CD1c-positive myeloid dendritic cell (primary cell): Measurements from ENCODE around the gene GPR158.
A peak's percentile ranks its signal among the peaks of the same experiment; 100 is the strongest.
"Not testable (repeated sequence)": the region's sequence is repeated elsewhere in the genome, so short reads cannot be mapped to it uniquely, and the experiment has no call there.

ENCODE experiments used
- DNase-seq: peaks from one replicate; pipeline ENCODE4 v3.0.0-alpha.2; 2016; ENCODE audit errors: extremely low spot score

Gene GPR158, protein sequence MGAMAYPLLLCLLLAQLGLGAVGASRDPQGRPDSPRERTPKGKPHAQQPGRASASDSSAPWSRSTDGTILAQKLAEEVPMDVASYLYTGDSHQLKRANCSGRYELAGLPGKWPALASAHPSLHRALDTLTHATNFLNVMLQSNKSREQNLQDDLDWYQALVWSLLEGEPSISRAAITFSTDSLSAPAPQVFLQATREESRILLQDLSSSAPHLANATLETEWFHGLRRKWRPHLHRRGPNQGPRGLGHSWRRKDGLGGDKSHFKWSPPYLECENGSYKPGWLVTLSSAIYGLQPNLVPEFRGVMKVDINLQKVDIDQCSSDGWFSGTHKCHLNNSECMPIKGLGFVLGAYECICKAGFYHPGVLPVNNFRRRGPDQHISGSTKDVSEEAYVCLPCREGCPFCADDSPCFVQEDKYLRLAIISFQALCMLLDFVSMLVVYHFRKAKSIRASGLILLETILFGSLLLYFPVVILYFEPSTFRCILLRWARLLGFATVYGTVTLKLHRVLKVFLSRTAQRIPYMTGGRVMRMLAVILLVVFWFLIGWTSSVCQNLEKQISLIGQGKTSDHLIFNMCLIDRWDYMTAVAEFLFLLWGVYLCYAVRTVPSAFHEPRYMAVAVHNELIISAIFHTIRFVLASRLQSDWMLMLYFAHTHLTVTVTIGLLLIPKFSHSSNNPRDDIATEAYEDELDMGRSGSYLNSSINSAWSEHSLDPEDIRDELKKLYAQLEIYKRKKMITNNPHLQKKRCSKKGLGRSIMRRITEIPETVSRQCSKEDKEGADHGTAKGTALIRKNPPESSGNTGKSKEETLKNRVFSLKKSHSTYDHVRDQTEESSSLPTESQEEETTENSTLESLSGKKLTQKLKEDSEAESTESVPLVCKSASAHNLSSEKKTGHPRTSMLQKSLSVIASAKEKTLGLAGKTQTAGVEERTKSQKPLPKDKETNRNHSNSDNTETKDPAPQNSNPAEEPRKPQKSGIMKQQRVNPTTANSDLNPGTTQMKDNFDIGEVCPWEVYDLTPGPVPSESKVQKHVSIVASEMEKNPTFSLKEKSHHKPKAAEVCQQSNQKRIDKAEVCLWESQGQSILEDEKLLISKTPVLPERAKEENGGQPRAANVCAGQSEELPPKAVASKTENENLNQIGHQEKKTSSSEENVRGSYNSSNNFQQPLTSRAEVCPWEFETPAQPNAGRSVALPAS (N-terminal part only)

DNA sequence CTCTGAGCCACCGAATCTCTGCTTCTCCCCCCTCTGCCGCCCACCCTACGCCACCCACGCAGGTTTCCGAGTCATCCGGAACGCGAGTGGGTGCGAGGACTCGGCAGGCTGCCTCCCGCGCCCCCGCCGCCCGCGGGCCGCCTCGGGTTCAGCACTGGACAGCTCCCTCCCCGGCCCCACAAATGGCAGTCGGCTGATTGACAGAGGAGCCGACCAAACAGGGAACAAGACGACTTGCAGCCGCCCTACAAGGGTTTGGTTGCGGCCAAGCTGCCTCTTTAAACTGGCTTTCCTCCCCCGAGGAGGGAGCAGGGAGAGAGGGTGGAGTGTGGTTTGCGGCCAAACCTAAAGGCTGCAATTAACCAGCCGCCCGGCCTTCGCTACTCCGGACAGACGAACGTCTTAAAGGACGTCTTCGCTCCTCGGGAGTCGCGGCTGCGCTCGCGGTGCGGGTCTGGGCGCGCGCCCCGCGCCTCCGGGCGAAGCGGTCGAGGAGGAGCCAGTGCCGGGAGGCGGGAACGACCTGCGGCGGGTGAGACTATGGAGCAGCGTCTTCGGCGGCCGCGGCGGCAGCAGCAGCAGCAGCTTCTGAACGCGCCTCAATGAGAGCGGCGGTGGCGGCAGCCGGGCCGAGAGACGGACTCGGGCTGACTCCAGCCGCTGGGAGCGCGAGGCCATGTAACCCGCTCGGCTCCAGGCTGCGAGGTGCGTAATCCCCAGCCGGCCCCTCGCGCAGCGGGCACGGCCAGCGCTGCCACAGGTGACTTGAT is at the start of gene GPR158:
GPR158 (plus strand) TSS at position 541 of the 770 bp plus-strand sequence. CDS start 420 bp downstream, outside the sequence.
- peak; percentile 45 for DNase-seq

DNA sequence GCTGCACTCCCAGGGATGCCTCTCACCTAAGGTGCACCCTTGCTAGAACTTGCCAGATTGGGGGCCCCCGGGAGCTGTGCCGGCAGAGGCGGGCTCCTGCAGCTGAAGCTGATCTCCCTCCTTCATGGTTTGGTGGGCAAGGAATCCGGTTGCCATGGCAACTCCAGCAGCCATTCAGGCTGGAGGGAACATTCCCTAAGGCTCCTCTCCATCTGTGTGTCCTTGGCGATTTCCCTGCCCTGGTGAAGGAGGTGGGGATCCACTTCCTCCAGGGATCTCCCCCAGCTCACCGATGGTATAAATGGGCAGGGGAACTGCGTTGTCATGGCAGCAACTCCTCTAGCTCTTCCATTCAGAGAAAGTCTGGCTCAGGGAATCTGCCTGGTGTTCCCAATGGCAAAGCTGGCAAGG is 49.6 kb upstream of the GPR158 start:
- DNase-seq, result no peak

DNA sequence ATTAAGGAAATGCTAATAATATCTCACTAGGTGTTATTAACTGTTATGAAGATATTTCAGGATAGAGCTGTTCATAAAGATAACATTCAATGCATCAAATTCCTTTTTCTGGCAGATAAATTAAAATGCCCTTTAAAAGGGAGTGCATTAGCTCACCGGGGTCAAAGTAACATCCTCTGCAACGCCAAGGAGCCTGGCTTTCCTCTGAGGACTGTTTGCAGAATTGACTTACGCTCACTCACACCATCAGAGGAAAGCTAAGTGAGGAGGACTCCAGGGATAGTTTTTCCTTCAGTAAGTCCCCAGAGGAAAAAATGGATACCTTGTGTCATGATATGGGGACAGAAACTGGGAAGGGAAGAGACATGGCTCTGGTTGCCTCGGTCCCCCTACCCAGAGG is 45.2 kb upstream of the GPR158 start:
- no peak for DNase-seq

DNA sequence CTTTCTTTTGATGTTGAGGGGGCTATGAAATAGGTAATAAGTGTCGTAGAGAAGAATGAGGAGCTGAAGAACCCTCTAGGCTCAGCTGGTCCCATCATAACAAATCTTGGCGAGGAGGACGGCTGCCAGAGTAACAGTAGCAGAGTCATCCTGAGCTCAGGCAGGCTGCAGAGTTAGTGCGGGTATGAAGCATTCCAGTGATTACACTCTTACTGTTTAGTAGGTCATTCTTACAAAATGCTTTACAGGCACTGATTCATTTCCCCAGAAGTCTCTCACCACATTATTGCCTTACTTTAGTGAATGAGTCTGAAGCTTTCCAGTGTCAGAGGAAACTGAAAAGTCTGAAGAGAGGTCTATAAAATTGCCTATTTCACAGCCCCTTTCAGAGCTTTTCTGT is 43.9 kb upstream of the GPR158 start:
- DNase-seq, result no peak

DNA sequence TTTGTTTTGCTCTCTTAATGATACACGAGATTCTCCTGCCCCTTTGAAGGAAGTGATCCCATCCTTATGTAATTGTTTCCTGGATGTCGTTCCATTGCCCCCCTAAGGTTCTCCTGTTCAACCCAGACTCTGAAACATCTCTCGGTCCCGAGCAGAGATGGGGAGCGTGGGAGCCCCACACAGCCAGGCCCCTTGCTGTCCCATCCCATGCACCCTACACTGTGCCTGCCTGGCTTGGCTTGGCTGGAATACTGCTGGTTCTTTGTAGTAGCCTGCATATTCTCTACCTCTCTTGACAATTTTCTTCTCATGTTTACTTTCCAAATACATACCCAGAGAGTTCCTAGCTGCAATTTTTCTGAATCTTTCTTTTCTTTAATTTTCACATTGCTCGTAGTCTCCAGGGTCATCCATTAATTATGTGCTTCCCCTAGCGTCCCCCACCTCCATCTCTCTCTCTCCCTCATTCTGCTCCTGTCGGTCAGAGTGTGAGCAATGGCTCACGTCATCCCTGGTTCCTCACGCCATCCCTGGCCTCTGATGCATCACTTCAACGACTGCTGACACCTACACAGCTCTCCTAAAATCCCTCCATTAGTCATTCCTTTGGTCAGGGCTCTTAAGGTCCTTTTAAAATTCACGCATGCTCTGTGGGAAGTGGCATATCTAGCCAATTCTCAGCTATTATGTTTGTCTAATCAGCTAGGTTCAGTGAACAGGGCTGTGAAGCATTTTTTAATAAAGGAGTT is 32.5 kb upstream of the GPR158 start:
- DNase-seq, result no peak

DNA sequence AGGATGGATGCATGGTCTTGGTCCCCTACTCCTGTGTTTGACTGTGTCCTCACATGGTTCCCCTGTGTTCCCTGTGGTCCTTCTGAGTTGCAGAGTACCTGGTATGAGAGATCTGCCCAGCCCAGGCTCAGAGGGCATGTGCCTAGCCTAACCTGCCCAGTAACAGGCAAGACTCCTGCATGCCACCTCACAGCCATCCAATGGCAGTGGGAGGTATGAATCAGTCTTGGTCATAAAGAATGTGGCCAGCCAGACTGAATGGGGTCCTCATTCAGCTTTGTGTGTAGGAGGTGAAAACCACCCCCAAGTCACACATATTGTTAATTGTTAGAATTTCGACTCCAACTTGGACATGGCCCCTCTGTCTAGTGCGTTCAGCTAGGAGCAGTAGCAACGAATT is 17.2 kb upstream of the GPR158 start:
- DNase-seq, result no peak

DNA sequence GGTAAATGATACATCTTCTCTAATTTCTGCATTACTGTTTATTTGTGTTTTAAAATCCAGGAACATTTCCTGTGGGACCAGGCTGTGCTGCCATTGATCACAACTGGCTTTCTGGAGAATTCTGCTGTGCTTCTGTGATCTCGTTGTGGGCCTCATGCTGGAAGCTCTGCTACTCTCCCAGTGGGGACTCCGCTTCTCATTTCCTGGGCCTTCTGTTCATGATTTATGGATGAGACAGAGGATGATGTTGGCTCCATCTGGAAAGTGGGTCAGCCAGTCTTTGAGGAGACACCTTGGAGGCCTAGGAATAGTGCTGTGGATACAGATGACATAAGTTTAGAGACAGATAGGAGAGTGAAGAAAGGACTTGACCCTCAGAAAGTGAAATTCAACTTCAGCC is 15.2 kb upstream of the GPR158 start:
- DNase-seq, result no peak

DNA sequence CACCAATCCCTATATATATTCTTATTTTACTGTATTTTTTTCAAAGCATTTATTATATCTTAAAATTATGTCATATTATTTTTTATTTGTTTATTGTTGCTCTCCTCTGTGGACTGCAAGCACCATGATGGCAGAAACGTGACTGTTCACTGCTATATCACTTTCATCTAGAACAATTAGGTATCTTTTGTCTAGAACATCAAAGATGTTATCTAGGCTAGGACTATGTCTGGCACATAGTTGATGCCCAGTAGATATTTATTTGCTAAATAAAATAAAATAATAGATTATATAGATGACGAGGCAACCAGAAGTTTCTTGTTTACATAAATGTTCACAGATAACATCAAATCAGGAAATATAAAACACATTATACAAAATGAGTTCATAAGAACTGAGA is 12.4 kb upstream of the GPR158 start:
- no peak for DNase-seq

DNA sequence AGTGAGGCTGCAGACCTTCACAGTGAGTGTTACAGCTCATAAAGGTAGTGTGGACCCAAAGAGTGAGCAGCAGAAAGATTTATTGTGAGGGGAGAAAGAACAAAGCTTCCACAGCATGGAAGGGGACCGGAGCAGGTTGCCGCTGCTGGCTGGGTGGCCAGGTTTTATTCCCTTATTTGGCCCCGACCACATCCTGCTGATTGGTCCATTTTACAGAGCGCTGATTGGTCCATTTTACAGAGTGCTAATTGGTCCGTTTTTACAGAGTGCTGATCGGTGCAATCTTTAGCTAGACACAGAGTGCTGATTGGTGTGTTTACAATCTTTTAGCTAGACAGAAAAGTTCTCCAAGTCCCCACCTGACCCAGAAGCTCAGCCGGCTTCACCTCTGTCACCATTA is 11.3 kb upstream of the GPR158 start:
- not testable (repeated sequence) for DNase-seq

DNA sequence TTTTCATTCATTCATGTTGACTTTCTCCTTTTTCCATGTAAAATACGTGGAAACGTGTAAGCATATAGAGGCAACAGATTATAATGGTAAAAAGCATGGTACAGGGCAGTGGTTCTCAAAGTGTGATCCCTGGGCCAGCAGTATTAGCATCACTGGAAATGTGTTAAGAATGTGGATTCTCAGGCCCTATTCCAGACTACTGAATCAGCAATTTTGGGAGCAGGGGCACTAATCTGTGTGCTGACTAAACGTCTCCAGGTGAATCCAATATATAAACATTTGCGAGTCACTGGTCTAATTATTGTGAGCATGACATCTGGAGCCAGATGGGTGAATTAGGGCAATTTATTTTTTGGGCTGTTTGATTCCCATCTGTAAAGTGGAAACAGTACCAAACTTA is 5.1 kb upstream of the GPR158 start:
- no peak for DNase-seq

DNA sequence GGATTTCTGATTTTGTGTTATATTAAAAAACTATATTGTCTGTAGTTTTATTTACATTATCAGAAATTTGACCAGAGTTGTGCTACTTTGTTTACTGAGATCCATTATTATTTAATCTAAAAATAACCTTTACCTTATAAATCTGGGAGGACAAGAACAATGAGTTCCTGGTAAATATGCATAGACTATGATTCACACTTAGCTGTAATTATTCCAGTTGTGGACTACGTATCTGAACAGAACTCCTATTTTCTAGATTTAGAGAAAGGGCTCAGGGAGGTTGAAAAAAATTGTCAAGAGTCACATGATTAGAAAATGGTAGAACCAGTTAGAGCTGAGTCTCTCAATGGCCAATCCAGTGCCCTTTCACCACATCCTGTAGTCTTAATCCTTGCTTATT is 4.2 kb upstream of the GPR158 start:
- DNase-seq, result no peak

DNA sequence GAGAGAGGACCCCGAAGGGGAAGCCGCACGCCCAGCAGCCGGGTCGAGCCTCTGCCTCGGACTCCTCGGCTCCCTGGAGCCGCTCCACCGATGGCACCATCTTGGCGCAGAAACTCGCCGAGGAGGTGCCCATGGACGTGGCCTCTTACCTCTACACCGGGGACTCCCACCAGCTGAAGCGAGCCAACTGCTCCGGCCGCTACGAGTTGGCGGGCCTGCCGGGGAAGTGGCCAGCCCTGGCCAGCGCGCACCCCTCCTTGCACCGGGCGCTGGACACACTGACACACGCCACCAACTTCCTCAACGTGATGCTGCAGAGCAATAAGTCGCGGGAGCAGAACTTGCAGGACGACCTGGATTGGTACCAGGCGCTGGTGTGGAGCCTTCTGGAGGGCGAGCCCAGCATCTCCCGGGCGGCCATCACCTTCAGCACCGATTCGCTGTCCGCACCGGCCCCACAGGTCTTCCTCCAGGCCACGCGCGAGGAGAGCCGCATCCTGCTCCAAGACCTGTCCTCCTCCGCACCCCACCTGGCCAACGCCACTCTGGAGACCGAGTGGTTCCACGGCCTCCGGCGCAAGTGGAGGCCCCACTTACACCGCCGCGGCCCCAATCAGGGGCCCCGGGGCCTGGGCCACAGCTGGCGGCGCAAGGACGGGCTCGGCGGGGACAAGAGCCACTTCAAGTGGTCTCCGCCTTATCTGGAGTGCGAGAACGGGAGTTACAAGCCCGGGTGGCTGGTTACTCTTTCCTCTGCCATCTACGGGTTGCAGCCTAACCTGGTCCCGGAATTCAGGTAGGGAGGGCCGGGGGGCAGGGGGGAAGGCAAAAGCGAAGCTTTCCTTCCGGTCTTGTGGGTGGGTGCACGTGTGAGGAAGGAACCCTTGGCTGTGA is 973 bp downstream of the GPR158 start:
- no peak for DNase-seq

DNA sequence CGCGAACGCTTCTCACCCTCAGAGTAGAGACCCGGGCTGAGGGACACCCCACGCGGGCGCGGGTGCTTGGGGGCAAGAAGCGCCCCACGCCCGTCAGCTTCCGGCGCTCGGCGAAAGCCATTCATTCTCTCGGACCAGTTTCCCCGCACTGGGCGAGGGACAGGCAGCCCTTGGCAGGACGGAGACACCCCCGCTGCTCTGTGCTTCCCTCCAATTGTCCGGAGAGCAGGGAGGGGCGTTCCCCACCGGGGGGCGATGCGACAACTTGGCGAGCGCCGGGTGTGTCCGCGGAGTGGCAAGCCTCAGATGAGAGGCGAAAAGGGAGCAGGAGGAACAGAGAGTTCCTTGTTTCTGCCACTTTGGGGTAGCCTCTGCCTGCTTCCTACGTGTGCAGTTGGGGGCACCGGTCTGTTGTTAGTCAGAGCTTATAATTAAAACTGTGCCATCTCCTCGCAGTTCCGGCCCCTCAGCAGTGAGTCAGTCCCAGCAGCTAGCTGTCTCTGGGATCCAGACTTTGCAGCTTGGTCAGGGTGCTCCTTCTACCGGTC is 1.7 kb downstream of the GPR158 start:
- no peak for DNase-seq

DNA sequence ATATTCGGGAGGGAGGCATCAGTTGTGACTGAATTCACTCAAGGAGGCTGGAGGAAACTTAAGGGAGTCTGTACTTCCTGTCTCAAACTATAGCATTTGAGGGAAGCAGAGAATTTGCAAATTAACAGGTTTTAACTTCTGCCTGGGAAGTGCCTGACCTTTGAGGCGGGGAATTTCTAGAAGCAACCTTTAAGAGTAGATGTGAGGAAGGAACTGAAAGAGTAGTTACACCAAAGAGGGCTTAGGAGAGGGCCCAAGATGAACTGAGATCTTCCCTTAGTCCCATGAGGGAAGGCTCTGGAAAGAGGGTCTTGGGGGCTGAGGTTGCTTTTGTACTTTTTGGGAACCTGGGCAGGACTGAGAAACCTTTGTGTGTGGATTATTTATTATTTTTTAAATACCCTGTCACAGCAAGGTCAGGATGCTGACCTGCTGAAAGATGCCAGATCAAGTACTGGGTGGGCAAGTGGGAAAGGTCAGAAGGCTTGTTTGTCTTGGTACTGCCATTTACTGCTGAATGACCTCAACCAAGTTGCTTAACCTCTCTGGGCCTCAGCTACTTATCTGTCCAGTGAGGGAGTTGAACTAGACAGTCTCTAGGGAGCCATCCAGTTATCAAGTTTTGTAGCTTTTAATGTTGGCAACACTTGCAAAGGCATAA is 2.4 kb downstream of the GPR158 start:
- DNase-seq, result no peak

DNA sequence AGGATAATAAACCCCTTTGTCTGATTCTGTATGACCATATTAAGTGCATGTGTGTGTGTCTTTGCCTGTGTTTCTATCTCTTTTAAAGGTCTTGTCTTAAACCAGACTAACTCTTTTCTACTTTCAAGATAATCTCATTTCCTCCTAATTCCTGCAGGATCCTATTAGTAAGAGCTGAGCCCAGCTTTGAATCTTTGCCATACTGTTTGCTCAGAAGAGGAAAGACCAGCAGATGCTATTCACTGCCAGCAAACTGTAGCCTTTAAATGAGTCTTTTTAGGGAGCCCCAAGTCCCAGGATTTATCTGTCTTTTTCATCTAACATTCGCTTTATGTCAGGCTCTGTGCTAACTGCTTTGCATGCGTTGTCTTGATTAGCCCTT is 2.9 kb downstream of the GPR158 start:
- DNase-seq, result no peak

DNA sequence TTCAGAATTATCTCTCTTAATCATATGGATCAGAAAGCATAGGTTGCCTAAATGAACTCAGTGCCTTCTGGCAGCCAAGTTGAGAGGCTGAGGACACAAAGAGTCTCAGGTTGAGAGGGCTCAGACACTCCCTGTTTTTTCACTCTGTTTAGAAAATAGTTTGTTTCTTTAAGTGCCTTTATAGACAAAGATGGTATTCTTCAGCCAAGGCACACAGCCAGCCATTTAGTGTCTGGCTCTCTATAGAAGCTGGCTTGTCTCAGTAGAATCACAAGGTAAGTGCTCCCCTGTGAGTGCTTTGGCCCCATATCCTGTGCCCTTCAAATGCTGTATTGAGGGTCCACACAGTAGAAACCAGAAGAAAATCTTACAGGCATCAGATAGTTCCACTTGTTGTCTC is 3.6 kb downstream of the GPR158 start:
- no peak for DNase-seq

DNA sequence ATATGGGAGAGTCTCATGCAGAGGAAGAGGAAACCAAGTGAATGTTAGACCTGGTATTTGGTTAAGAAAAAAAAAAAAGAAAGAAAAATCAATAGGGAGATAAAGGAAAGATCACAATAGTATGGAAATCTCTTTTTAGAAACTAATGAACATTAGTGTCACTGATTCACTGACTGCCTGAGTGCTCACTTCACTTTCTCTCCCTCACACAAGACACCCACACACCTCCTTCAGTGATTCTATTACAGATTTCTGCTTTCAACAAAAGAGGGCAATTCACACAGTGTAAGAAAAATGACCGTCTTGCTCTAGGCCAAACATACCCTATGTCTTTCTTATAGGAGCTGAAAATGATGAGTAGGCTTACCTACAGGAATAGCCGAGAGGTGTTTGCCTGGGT is 6.0 kb downstream of the GPR158 start:
- no peak for DNase-seq

DNA sequence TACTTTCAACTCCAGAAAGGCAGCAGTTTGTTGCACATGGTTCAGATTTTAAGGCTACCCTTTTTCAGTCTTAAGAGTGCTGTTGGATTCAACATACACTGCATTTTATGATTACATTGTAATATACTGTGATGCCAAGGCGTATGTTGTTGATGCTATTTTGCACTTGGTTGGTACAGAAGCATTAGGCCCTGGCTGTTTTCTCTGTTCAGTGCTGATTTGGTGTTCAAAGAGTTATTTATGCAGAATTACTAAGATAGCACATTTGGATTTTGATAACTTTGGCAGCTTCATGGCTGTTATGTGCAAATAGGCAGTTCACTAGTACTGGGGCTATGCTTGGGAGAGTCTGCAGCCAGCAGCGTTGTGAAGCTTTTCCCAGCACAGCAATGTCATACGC is 7.8 kb downstream of the GPR158 start:
- DNase-seq, result no peak
